SK-N-SH (cell line): Measurements from ENCODE around the gene MAST4. TPM values are rescaled to one million over a fixed set of nuclear protein-coding genes. Genes with fewer than 3 reads are reported as not detected.

ENCODE experiments used
- CTCF ChIA-PET: fragments of 300-600, 350-600 bp; formaldehyde crosslinking; extraction: SDS; loops from one replicate; lab custom pipeline; 2021; lab: Yijun Ruan, JAX
- POLR2A ChIA-PET: fragments of 350-600 bp; sonication (Branson Sonifier 250); formaldehyde crosslinking; extraction: SDS; loops from one replicate; lab custom pipeline; 2020; ENCODE audit warnings: antibody characterized with exemption, inconsistent platforms; lab: Yijun Ruan, JAX
- DNase-seq: peaks from one replicate; pipeline ENCODE4 v3.0.0; 2012
- H2AFZ ChIP-seq: fragments of 200-600 bp; sonication (generic); 2 replicates; pipeline ENCODE4 v1.8.1; 2016; ENCODE audit warnings: antibody characterized with exemption, mild to moderate bottlenecking, low read depth
- H3F3A ChIP-seq: fragments of 200-600 bp; sonication (generic); replicated peaks from 2 replicates; pipeline ENCODE3; 2016; ENCODE audit warnings: antibody characterized with exemption, mild to moderate bottlenecking; ENCODE audit not compliant: insufficient read depth
- H3K27ac ChIP-seq, 2 experiments: fragments of 200-500 bp in 1 of 2; fragments of 200-600 bp in 1 of 2; sonication (Bioruptor generic) in 1 of 2; sonication (generic), shearing (Covaris generic) in 1 of 2; 2 replicates each; pipeline versions ENCODE4 v1.5.1 to v1.6.1; 2014 to 2016; ENCODE audit warnings: low read depth in 2 of 2, inconsistent platforms in 1 of 2, low read length in 1 of 2, mild to moderate bottlenecking in 1 of 2, mixed read lengths in 1 of 2
- H3K27me3 ChIP-seq: fragments of 200-600 bp; sonication (generic), shearing (Covaris generic); 2 replicates; pipeline ENCODE4 v1.6.1; 2016; ENCODE audit warnings: mixed run types; ENCODE audit not compliant: insufficient read depth
- H3K36me3 ChIP-seq, 2 experiments: fragments of 200-500 bp in 1 of 2; fragments of 200-600 bp in 1 of 2; sonication (Bioruptor generic) in 1 of 2; sonication (generic) in 1 of 2; replicated peaks in 1 of 2; 2 replicates each; pipeline versions ENCODE3 to v1.5.1; 2014 to 2016; ENCODE audit warnings: low read length in 1 of 2, mild to moderate bottlenecking in 1 of 2; ENCODE audit not compliant: insufficient read depth in 2 of 2, control insufficient read depth in 1 of 2
- H3K4me1 ChIP-seq, 2 experiments: fragments of 200-500 bp in 1 of 2; fragments of 200-600 bp in 1 of 2; sonication (Bioruptor generic) in 1 of 2; sonication (generic), shearing (Covaris generic) in 1 of 2; 2 replicates each; pipeline versions ENCODE4 v1.5.1 to v1.6.1; 2014 to 2016; ENCODE audit warnings: low read depth in 1 of 2, low read length in 1 of 2, mixed run types in 1 of 2; ENCODE audit not compliant: insufficient read depth in 2 of 2, control insufficient read depth in 1 of 2
- H3K4me2 ChIP-seq: fragments of 200-600 bp; sonication (generic), shearing (Covaris generic); 2 replicates; pipeline ENCODE4 v1.6.1; 2017; ENCODE audit warnings: mixed run types
- H3K4me3 ChIP-seq, 2 experiments: fragments of 200-500 bp in 1 of 2; fragments of 200-600 bp in 1 of 2; sonication (Bioruptor generic) in 1 of 2; sonication (generic), shearing (Covaris generic) in 1 of 2; 2 replicates each; pipeline versions ENCODE4 v1.5.1 to v1.8.1; 2014 to 2016; ENCODE audit warnings: low read depth in 2 of 2, inconsistent platforms in 1 of 2, low read length in 1 of 2, mild to moderate bottlenecking in 1 of 2, mixed read lengths in 1 of 2, moderate library complexity in 1 of 2
- H3K79me2 ChIP-seq: fragments of 200-600 bp; sonication (generic); 2 replicates; pipeline ENCODE4 v1.8.1; 2017; ENCODE audit warnings: mild to moderate bottlenecking; ENCODE audit not compliant: insufficient read depth
- H3K9ac ChIP-seq: fragments of 200-600 bp; sonication (generic); 2 replicates; pipeline ENCODE4 v1.6.1; 2017; ENCODE audit warnings: mixed run types
- H3K9me2 ChIP-seq: fragments of 200-600 bp; sonication (generic); 2 replicates; pipeline ENCODE4 v1.6.1; 2017; ENCODE audit warnings: mixed run types
- H3K9me3 ChIP-seq: fragments of 200-600 bp; sonication (generic); 2 replicates; pipeline ENCODE4 v1.6.1; 2017; ENCODE audit warnings: mixed run types, mild to moderate bottlenecking, moderate library complexity
- H4K20me1 ChIP-seq: fragments of 200-600 bp; sonication (generic); 2 replicates; pipeline ENCODE4 v1.6.1; 2017; ENCODE audit warnings: mild to moderate bottlenecking, mixed run types; ENCODE audit not compliant: insufficient read depth
- CHD2 ChIP-seq: fragments of 150-350 bp; IDR thresholded peaks from 2 replicates; pipeline ENCODE4 v1.6.1; 2018; ENCODE audit warnings: low read length; ENCODE audit not compliant: partially characterized antibody
- ELF1 ChIP-seq: IDR thresholded peaks from 2 replicates; pipeline ENCODE4 v1.4.0; 2012
- FOSL2 ChIP-seq: IDR thresholded peaks from 2 replicates; pipeline ENCODE4 v1.4.0; 2012; ENCODE audit warnings: low read depth, mild to moderate bottlenecking, moderate library complexity, borderline replicate concordance
- GABPA ChIP-seq: IDR thresholded peaks from 2 replicates; pipeline ENCODE4 v1.4.0; 2012; ENCODE audit warnings: low read depth, mild to moderate bottlenecking
- GATA2 ChIP-seq: sonication (generic); formaldehyde crosslinking; IDR thresholded peaks from 2 replicates; pipeline ENCODE4 v1.5.0; 2020; ENCODE audit warnings: mild to moderate bottlenecking, missing genetic modification reagents
- JUND ChIP-seq: IDR thresholded peaks from 2 replicates; pipeline ENCODE4 v1.4.0; 2012
- MAX ChIP-seq: IDR thresholded peaks from 2 replicates; pipeline ENCODE4 v1.4.0; 2012; ENCODE audit warnings: low read depth
- MEF2A ChIP-seq: IDR thresholded peaks from 2 replicates; pipeline ENCODE4 v1.4.0; 2012; ENCODE audit warnings: low read depth, borderline replicate concordance
- PBX3 ChIP-seq: IDR thresholded peaks from 2 replicates; pipeline ENCODE4; 2012
- POLR2AphosphoS5 ChIP-seq: IDR thresholded peaks from 2 replicates; pipeline ENCODE4 v1.6.1; 2012; ENCODE audit warnings: low read depth, low read length
- RAD21 ChIP-seq: IDR thresholded peaks from 2 replicates; pipeline ENCODE4 v1.6.1; 2012; ENCODE audit warnings: mild to moderate bottlenecking, low read length
- RXRA ChIP-seq: IDR thresholded peaks from 2 replicates; pipeline ENCODE4 v1.4.0; 2012; ENCODE audit warnings: low read depth, mild to moderate bottlenecking, borderline replicate concordance
- SMC3 ChIP-seq: IDR thresholded peaks from 2 replicates; pipeline ENCODE4 v1.6.1; 2012; ENCODE audit warnings: low read depth, low read length, improper control_type of control experiment
- TAF1 ChIP-seq: IDR thresholded peaks from 2 replicates; pipeline ENCODE4 v1.6.1; 2012; ENCODE audit warnings: low read depth, mild to moderate bottlenecking, low read length, moderate library complexity, borderline replicate concordance
- TEAD4 ChIP-seq: IDR thresholded peaks from 2 replicates; pipeline ENCODE4 v1.4.0; 2012; ENCODE audit warnings: mild to moderate bottlenecking, borderline replicate concordance; ENCODE audit not compliant: insufficient read depth
- YY1 ChIP-seq: IDR thresholded peaks from 2 replicates; pipeline ENCODE4 v1.4.0; 2012; ENCODE audit warnings: low read depth, mild to moderate bottlenecking
- WGBS: methylation state at CpG from one replicate; pipeline ENCODE4 v1.1.6; 2017; ENCODE audit warnings: low lambda C conversion rate; 5-methylcytosine and 5-hydroxymethylcytosine counted together
- polyA plus RNA-seq, 3 experiments: library from polyadenylated mRNA; depleted of rRNA; stranded (reverse); fragments of >200 nt; gene quantifications; 2 replicates each; pipeline ENCODE4 v1.2.3, GENCODE V29; 2012
- TF ChIP-seq, protein P1 (sequence below): IDR thresholded peaks from 2 replicates; pipeline ENCODE4 v1.6.1; 2012; ENCODE audit warnings: mild to moderate bottlenecking, low read depth, low read length, moderate library complexity

MAST4 gene
- polyA plus RNA-seq, 1 of the 3 experiments (the other 2 are of a cell fraction) = 2.2 TPM

- Histone ChIP-seq H3K9ac (no peak overlapping the region), H3K79me2 (no peaks in the 10 kb centered on the region), H3F3A (no peaks in the 10 kb centered on the region), H3K27ac (no peak overlapping the region), H3K4me1 (no peaks in the 10 kb centered on the region), H3K4me3 (no peak overlapping the region), H3K27me3 (no peaks in the 10 kb centered on the region), H3K9me3 (no peaks in the 10 kb centered on the region), H2AFZ (no peak overlapping the region), H3K4me2 (no peak overlapping the region), H3K36me3 (peaks cover 0 to 43% of the 10 kb centered on the region in 2 experiments), H3K9me2 (no peaks in the 10 kb centered on the region), H4K20me1 (no peaks in the 10 kb centered on the region)
- ChIA-PET POLR2A (no interaction called here), CTCF (interaction anchor here (4.1 to 5.9 kb wide), 2 partner anchors 8 to 154 kb away, joined by 20 to 26 read pairs; no protein-coding TSS in a partner anchor)
- DNase-seq = no peak
- TF ChIP-seq POLR2AphosphoS5 (no peak), SMC3 (no peak), GATA2 (CRISPR knock-in tag) (no peak), MEF2A (no peak), ELF1 (no peak), RXRA (no peak), TAF1 (no peak), GABPA (no peak)
- TF ChIP-seq, protein P1, sequence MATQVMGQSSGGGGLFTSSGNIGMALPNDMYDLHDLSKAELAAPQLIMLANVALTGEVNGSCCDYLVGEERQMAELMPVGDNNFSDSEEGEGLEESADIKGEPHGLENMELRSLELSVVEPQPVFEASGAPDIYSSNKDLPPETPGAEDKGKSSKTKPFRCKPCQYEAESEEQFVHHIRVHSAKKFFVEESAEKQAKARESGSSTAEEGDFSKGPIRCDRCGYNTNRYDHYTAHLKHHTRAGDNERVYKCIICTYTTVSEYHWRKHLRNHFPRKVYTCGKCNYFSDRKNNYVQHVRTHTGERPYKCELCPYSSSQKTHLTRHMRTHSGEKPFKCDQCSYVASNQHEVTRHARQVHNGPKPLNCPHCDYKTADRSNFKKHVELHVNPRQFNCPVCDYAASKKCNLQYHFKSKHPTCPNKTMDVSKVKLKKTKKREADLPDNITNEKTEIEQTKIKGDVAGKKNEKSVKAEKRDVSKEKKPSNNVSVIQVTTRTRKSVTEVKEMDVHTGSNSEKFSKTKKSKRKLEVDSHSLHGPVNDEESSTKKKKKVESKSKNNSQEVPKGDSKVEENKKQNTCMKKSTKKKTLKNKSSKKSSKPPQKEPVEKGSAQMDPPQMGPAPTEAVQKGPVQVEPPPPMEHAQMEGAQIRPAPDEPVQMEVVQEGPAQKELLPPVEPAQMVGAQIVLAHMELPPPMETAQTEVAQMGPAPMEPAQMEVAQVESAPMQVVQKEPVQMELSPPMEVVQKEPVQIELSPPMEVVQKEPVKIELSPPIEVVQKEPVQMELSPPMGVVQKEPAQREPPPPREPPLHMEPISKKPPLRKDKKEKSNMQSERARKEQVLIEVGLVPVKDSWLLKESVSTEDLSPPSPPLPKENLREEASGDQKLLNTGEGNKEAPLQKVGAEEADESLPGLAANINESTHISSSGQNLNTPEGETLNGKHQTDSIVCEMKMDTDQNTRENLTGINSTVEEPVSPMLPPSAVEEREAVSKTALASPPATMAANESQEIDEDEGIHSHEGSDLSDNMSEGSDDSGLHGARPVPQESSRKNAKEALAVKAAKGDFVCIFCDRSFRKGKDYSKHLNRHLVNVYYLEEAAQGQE = no peak
Observed at GRCh38 chr5:67141644-67142043, 545.5 kb downstream of the MAST4 start.

- Histone ChIP-seq H3K27ac (no peak overlapping the region), H3K27me3 (no peaks in the 10 kb centered on the region), H3F3A (no peaks in the 10 kb centered on the region), H3K9me3 (no peaks in the 10 kb centered on the region), H3K79me2 (no peaks in the 10 kb centered on the region), H2AFZ (no peak overlapping the region), H3K4me3 (no peak overlapping the region), H4K20me1 (no peaks in the 10 kb centered on the region), H3K9ac (no peak overlapping the region), H3K9me2 (no peaks in the 10 kb centered on the region), H3K4me2 (no peak overlapping the region), H3K4me1 (no peaks in the 10 kb centered on the region), H3K36me3 (peaks cover 0 to 39% of the 10 kb centered on the region in 2 experiments)
- no peak for DNase-seq
- CTCF ChIA-PET = interaction anchor here (5.9 kb wide), 1 partner anchor 155 kb away, joined by 26 read pairs; no protein-coding TSS in a partner anchor
- 88% methylated on average over 8 of the region's 8 CpGs for WGBS
- POLR2A ChIA-PET = no interaction called here
- no peak for TF ChIP-seq TEAD4
- no peak for TF ChIP-seq RXRA
- TF ChIP-seq RAD21 = no peak
- TF ChIP-seq CHD2 = no peak
- no peak for TF ChIP-seq SMC3
- no peak for TF ChIP-seq GATA2 (CRISPR knock-in tag)
- TF ChIP-seq JUND = no peak
- TF ChIP-seq PBX3 = no peak
- no peak for TF ChIP-seq YY1
- no peak for TF ChIP-seq FOSL2
- TF ChIP-seq MAX = no peak
Observed at GRCh38 chr5:67142816-67143215, 546.6 kb downstream of the MAST4 start.
